Fibroblast of pulmonary artery (primary cell): ENCODE measurements around the gene LRRC25.

ENCODE experiments used
- DNase-seq: peaks from one replicate; pipeline ENCODE4 v3.0.0-alpha.2; 2010; ENCODE audit warnings: low read depth
- H3K4me3 ChIP-seq: replicated peaks from 2 replicates; pipeline ENCODE4 v1.5.1; 2011; ENCODE audit warnings: low read depth, mild to moderate bottlenecking, control low read depth, low read length, moderate library complexity
- CTCF ChIP-seq: IDR thresholded peaks from 2 replicates; pipeline ENCODE4 v1.5.1; 2011; ENCODE audit warnings: mild to moderate bottlenecking, control low read depth, low read length, inconsistent platforms; ENCODE audit errors: missing control alignments

The LRRC25 gene

DNA sequence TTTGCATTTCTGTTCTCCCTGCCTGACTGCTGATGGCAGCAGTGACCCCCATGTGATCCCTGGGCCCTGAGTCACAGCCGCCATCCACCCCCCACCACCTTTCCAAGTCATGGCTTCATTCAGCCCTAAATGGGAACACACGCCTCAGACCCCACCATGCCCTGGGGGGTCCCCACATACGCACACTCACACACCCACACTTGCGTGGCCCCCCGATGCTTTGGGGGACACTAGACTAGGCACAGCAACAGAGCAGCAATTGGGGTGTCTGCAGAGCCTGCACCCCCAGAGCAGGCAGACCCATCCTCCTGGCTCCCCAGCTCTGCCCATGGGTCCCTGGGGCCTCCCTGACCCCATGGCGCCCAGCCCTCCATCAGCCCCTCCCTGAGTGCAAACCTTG is 46.0 kb upstream of the LRRC25 start:
- DNase-seq = no peak
- H3K4me3 ChIP-seq = no peak overlapping the region
- TF ChIP-seq CTCF = no peak

DNA sequence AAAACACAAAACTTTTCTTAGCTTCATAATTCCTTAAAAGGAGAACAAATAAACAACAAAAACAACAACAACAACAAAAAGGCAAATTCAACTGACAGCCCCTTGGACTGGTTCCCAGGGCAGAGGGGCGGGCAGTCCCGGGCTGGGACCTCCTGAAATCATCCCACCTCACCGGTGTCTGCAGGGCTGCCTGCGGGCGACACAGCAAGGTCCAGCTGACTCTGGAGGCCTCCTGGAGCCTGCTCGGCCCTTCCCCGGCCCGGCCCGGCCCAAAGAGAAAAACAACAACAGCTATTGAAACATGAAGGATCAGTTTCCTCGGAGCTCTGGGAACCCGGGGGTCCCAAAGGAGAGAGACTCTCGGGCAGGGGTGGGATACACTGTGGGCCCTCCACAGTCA is 45.5 kb upstream of the LRRC25 start:
- TF ChIP-seq CTCF = no peak
- no peak for DNase-seq
- H3K4me3 ChIP-seq = no peak overlapping the region

GRCh38 chr19:18441804-18442788 is 44.7 kb upstream of the LRRC25 start:
- TF ChIP-seq CTCF = no peak
- no peak overlapping the region for H3K4me3 ChIP-seq
- no peak for DNase-seq

GRCh38 chr19:18440936-18441803 is 43.7 kb upstream of the LRRC25 start:
- DNase-seq = no peak
- H3K4me3 ChIP-seq = no peak overlapping the region
- TF ChIP-seq CTCF = no peak

DNA sequence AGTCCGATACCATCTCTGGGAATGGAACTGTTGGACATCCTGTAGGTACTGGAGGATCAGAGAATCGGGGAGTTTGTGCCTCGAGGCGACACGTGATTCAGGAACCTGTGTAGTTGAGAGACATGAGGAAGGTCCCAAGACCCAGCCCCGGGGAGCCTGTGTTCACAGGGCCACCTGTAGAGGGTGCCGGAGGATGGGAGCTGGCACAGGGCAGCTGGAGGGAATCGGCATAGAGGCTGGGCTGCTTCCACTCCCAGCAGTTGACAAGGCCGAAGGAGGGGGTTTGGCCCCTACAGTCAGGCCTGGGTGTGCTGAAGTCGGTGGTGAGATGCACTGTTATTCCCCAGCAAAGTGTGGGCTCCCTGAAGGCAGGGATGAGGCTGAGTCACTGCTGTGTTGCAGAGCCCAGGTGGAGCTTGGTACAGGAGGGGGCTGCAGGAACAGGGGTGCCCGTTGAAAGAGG is 43.0 kb upstream of the LRRC25 start:
- TF ChIP-seq CTCF = peak; percentile 15
- DNase-seq = no peak
- H3K4me3 ChIP-seq = no peak overlapping the region

- TF ChIP-seq CTCF = no peak
- no peak overlapping the region for H3K4me3 ChIP-seq
- DNase-seq = no peak
These were observed 42.5 kb upstream of the LRRC25 start for GRCh38 chr19:18439910-18440237.
